Lower lobe of right lung (tissue), 2 donors: ENCODE results near the gene PHACTR3. TPM values are rescaled to one million over a fixed set of nuclear protein-coding genes. Genes with fewer than 3 reads are reported as not detected.

Experiments used
- ATAC-seq, 2 donors: fragments of 200-7000 bp; cut with Tn5 transposase; one replicate each; pipeline ENCODE4 v1.9.1; 2020 to 2022; ENCODE audit warnings: mild to moderate bottlenecking in 2 of 2, moderate library complexity in 2 of 2
- DNase-seq: peaks from one replicate; pipeline ENCODE4 v3.0.0-alpha.2; 2020
- H3K27ac ChIP-seq: fragments of 200-600 bp; one replicate; pipeline ENCODE4 v1.8.0; 2022
- H3K27me3 ChIP-seq: fragments of 200-600 bp; one replicate; pipeline ENCODE4 v1.8.0; 2022; ENCODE audit warnings: low read depth
- H3K36me3 ChIP-seq: fragments of 200-600 bp; one replicate; pipeline ENCODE4 v1.8.0; 2022; ENCODE audit warnings: mild to moderate bottlenecking
- H3K4me1 ChIP-seq: fragments of 200-600 bp; one replicate; pipeline ENCODE4 v1.8.0; 2022
- H3K4me3 ChIP-seq: fragments of 200-600 bp; one replicate; pipeline ENCODE4 v1.8.0; 2022; ENCODE audit warnings: mild to moderate bottlenecking
- H3K9me3 ChIP-seq: fragments of 200-600 bp; one replicate; pipeline ENCODE4 v1.8.0; 2022
- CTCF ChIP-seq: fragments of 200-600 bp; IDR thresholded peaks from one replicate; pipeline ENCODE4 v1.8.0; 2022; ENCODE audit warnings: antibody characterized with exemption, mild to moderate bottlenecking
- intact Hi-C: fragments of 100-400 bp; cut with DNase I; formaldehyde crosslinking; loops from one replicate; pipeline ENCODE4 v1.11.0; 2022
- total RNA-seq: library from RNA; stranded (reverse); fragmentation: NEBNext Ultra II Directional; extraction: Animal tissue kit (Norgen Biotek cat#: 25700); gene quantifications from one replicate; pipeline ENCODE4 v1.2.1, GENCODE V29; 2021
- donor health status: DM: no; HTN: yes; CAD: no; lungs with severe emphysema.

PHACTR3 gene
- total RNA-seq, 1 donor from 2014 or later, result 9.0 TPM

- H3K4me1 ChIP-seq, result peaks cover 5% of the 10 kb centered on the region
- DNase-seq, result no peak
- no peak overlapping the region for H3K27ac ChIP-seq
- H3K9me3 ChIP-seq, result no peaks in the 10 kb centered on the region
- TF ChIP-seq CTCF, result no peak
- intact Hi-C loops, result no loop called here
- H3K27me3 ChIP-seq, result no peaks in the 10 kb centered on the region
- no peak overlapping the region for H3K4me3 ChIP-seq
- ATAC-seq, result peak; percentile 57 to 72
- no peaks in the 10 kb centered on the region for H3K36me3 ChIP-seq
Measured at GRCh38 chr20:59820204-59821041, 216.1 kb downstream of the PHACTR3 start.

DNA sequence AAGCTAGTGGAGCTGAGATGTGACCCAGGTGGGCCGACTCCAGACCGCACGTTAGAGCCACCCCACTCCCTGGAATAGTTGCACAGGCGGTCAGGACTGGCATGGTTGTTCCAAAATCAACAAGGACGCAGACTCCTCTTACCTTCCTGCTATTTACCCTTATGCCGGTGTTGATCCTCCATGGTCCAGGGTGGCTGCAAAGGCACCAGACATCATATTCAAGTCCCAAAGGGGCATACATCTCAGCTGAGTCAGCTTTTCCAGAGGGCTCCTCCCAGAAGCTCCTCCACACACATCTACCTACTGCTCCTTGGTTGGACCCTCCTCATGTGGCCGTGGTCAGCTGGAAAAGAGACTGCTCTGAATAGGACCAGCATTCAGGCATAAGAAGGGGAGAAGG is 216.9 kb downstream of the PHACTR3 start:
- ATAC-seq (no peak), DNase-seq (no peak)
- no peaks in the 10 kb centered on the region for H3K9me3 ChIP-seq
- H3K27me3 ChIP-seq, result no peaks in the 10 kb centered on the region
- no peak overlapping the region for H3K4me3 ChIP-seq
- H3K36me3 ChIP-seq, result no peaks in the 10 kb centered on the region
- H3K27ac ChIP-seq, result no peak overlapping the region
- H3K4me1 ChIP-seq, result peaks cover 5% of the 10 kb centered on the region
- intact Hi-C loops, result no loop called here
- TF ChIP-seq CTCF, result no peak

DNA sequence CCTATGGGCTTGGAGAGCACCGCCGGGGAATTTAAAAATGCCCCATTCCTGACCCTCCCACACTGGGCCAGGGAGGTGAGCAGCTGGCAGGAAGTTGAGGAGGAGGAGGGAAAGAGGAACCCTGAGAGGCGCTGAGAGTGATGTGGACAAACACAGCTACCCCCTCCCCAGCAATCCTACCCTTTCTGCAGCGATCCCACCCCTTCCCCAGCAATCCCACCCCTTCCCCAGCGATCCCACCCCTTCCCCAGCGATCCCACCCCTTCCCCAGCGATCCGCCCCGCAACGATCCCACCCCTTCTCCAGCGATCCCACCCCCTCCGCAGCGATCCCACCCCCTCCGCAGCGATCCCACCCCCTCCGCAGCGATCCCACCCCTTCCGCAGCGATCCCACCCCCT is 217.4 kb downstream of the PHACTR3 start:
- ATAC-seq (no peak), DNase-seq (no peak)
- H3K4me1 ChIP-seq, result peaks cover 5% of the 10 kb centered on the region
- H3K27ac ChIP-seq, result no peak overlapping the region
- H3K9me3 ChIP-seq, result no peaks in the 10 kb centered on the region
- no peaks in the 10 kb centered on the region for H3K27me3 ChIP-seq
- H3K4me3 ChIP-seq, result no peak overlapping the region
- TF ChIP-seq CTCF, result no peak
- intact Hi-C loops, result no loop called here
- H3K36me3 ChIP-seq, result no peaks in the 10 kb centered on the region

GRCh38 chr20:59822291-59823029 is 218.1 kb downstream of the PHACTR3 start:
- Histone ChIP-seq H3K36me3 (no peaks in the 10 kb centered on the region), H3K4me3 (no peak overlapping the region), H3K27me3 (no peaks in the 10 kb centered on the region), H3K9me3 (no peaks in the 10 kb centered on the region), H3K27ac (no peak overlapping the region), H3K4me1 (peaks cover 5% of the 10 kb centered on the region)
- ATAC-seq (no peak), DNase-seq (no peak)
- intact Hi-C loops, result no loop called here
- no peak for TF ChIP-seq CTCF

- Histone ChIP-seq H3K27me3 (no peaks in the 10 kb centered on the region), H3K4me1 (peaks cover 5% of the 10 kb centered on the region), H3K27ac (no peak overlapping the region), H3K4me3 (no peak overlapping the region), H3K9me3 (no peaks in the 10 kb centered on the region), H3K36me3 (no peaks in the 10 kb centered on the region)
- intact Hi-C loops, result no loop called here
- TF ChIP-seq CTCF, result no peak
- ATAC-seq (no peak), DNase-seq (no peak)
Measured at GRCh38 chr20:59823030-59823423, 218.7 kb downstream of the PHACTR3 start.
